Right ventricle myocardium superior (tissue), 1 donor: Measurements from ENCODE around the gene NLRP11. TPM values are rescaled to one million over a fixed set of nuclear protein-coding genes. Genes with fewer than 3 reads are reported as not detected.

Experiments
- ATAC-seq: fragments of 200-7000 bp; cut with Tn5 transposase; one replicate; pipeline ENCODE4 v1.9.1; 2020; ENCODE audit warnings: mild to moderate bottlenecking; ENCODE audit not compliant: poor library complexity
- DNase-seq: peaks from one replicate; pipeline ENCODE4 v3.0.0-alpha.2; 2020
- intact Hi-C: fragments of 100-400 bp; cut with DNase I; formaldehyde crosslinking; loops from one replicate; pipeline ENCODE4 v1.11.2; 2022
- long read RNA-seq: library from polyadenylated mRNA; unstranded; transcript quantifications from one replicate; pipeline ENCODE4 v2.0.0, GENCODE V29; 2021
- total RNA-seq: library from RNA; stranded (reverse); fragmentation: NEBNext Ultra II Directional; extraction: Animal tissue kit (Norgen Biotek cat#: 25700); gene quantifications from one replicate; pipeline ENCODE4 v1.2.1, GENCODE V29; 2021
- donor health status: DM: no; HTN: yes; CAD: no; lungs with severe emphysema.

Gene NLRP11
- total RNA-seq, result not detected
- long read RNA-seq, result 0 reads

- DNase-seq (no peak), ATAC-seq (no peak)
- intact Hi-C loops, result no loop called here
Observed at GRCh38 chr19:55831846-55832245, at the start of gene NLRP11. TSS of gene NLRP11 (minus strand) at chr19:55831999. CDS start at chr19:55818174, 13,825 bp downstream.

- ATAC-seq, result no peak
- intact Hi-C loops, result no loop called here
Observed at GRCh38 chr19:55877211-55877610, 45.4 kb upstream of the NLRP11 start.

GRCh38 chr19:55870736-55871135, 38.9 kb upstream of the NLRP11 start:
- intact Hi-C loops, result no loop called here
- no peak for ATAC-seq
- DNase-seq, result no peak

More at GRCh38 chr19:55877211-55877610, 45.4 kb upstream of the NLRP11 start:
- no peak for DNase-seq

- ATAC-seq (no peak), DNase-seq (no peak)
- intact Hi-C loops, result no loop called here
Observed at GRCh38 chr19:55867101-55867500, 35.3 kb upstream of the NLRP11 start.

- intact Hi-C loops, result no loop called here
- ATAC-seq, result no peak
- DNase-seq, result no peak
Observed at GRCh38 chr19:55866521-55866920, 34.7 kb upstream of the NLRP11 start.

- ATAC-seq (no peak), DNase-seq (no peak)
- intact Hi-C loops, result no loop called here
Observed at GRCh38 chr19:55858969-55859368, 27.2 kb upstream of the NLRP11 start.

GRCh38 chr19:55858401-55858800, 26.6 kb upstream of the NLRP11 start:
- intact Hi-C loops, result no loop called here
- DNase-seq (no peak), ATAC-seq (no peak)

- intact Hi-C loops, result no loop called here
- DNase-seq (no peak), ATAC-seq (no peak)
Observed at GRCh38 chr19:55857974-55858373, 26.2 kb upstream of the NLRP11 start.

- DNase-seq (no peak), ATAC-seq (no peak)
- intact Hi-C loops, result no loop called here
Observed at GRCh38 chr19:55857149-55857548, 25.4 kb upstream of the NLRP11 start.

GRCh38 chr19:55855160-55855559, 23.4 kb upstream of the NLRP11 start:
- intact Hi-C loops, result no loop called here
- DNase-seq (no peak), ATAC-seq (no peak)

GRCh38 chr19:55838906-55839305, 7.1 kb upstream of the NLRP11 start:
- no peak for DNase-seq
- no peak for ATAC-seq
- intact Hi-C loops, result no loop called here

GRCh38 chr19:55838251-55838650, 6.5 kb upstream of the NLRP11 start:
- no peak for ATAC-seq

GRCh38 chr19:55836340-55836739, 4.5 kb upstream of the NLRP11 start, which contains the start of gene NLRP4:
TSS of gene NLRP4 (plus strand) at chr19:55836540. CDS start at chr19:55852081, 15,541 bp downstream.
- ATAC-seq (no peak), DNase-seq (no peak)
- intact Hi-C loops, result no loop called here

More at GRCh38 chr19:55838251-55838650, 6.5 kb upstream of the NLRP11 start:
- no peak for DNase-seq
- intact Hi-C loops, result no loop called here

- DNase-seq (no peak), ATAC-seq (no peak)
- intact Hi-C loops, result no loop called here
Observed at GRCh38 chr19:55832676-55833075, 877 bp upstream of the NLRP11 start.

- DNase-seq, result no peak
- intact Hi-C loops, result no loop called here
- no peak for ATAC-seq
Observed at GRCh38 chr19:55830656-55831055, 1.1 kb downstream of the NLRP11 start.

- ATAC-seq (no peak), DNase-seq (no peak)
- intact Hi-C loops, result no loop called here
Observed at GRCh38 chr19:55820037-55820436, 11.8 kb downstream of the NLRP11 start.

GRCh38 chr19:55813906-55814305, 17.9 kb downstream of the NLRP11 start:
- DNase-seq, result no peak
- ATAC-seq, result no peak
- intact Hi-C loops, result no loop called here

GRCh38 chr19:55812449-55812848, 19.4 kb downstream of the NLRP11 start:
- ATAC-seq (no peak), DNase-seq (no peak)
- intact Hi-C loops, result no loop called here

GRCh38 chr19:55811340-55811739, 20.5 kb downstream of the NLRP11 start:
- DNase-seq, result no peak
- intact Hi-C loops, result no loop called here
- ATAC-seq, result no peak

GRCh38 chr19:55809381-55810058, 22.3 kb downstream of the NLRP11 start:
- DNase-seq, result peak; percentile 49
- intact Hi-C loops, result no loop called here
- ATAC-seq, result no peak

GRCh38 chr19:55802281-55802680, 29.5 kb downstream of the NLRP11 start:
- ATAC-seq (no peak), DNase-seq (no peak)
- intact Hi-C loops, result no loop called here
